Activated naive CD8-positive, alpha-beta T cell treated with anti-CD3 and anti-CD28 coated beads, Interleukin-2, amount 50 U/mL, for 24 hours (primary cell): ENCODE measurements around the gene SIGLEC6.
A peak's percentile ranks its signal among the peaks of the same experiment; 100 is the strongest.

Experiments used
- ATAC-seq: fragments of 150-1000 bp; cut with Tn5 transposase; one replicate; pipeline ENCODE4 v1.10.0; 2021
- DNase-seq: peaks from one replicate; pipeline ENCODE4 v3.0.0; 2021
- H3K27ac Mint-ChIP-seq: one replicate; pipeline ENCODE4 v1.8.0; 2021; ENCODE audit warnings: mild to moderate bottlenecking, mixed read lengths
- H3K27me3 Mint-ChIP-seq: one replicate; pipeline ENCODE4 v1.8.0; 2021; ENCODE audit warnings: mixed read lengths
- H3K36me3 Mint-ChIP-seq: one replicate; pipeline ENCODE4 v1.8.0; 2021; ENCODE audit warnings: low read depth, mixed read lengths
- H3K4me1 Mint-ChIP-seq: one replicate; pipeline ENCODE4 v1.8.0; 2021; ENCODE audit warnings: mixed read lengths
- H3K4me3 Mint-ChIP-seq: one replicate; pipeline ENCODE4 v1.8.0; 2021; ENCODE audit warnings: mild to moderate bottlenecking, moderate library complexity, mixed read lengths
- H3K9me3 Mint-ChIP-seq: one replicate; pipeline ENCODE4 v1.8.0; 2021; ENCODE audit warnings: mixed read lengths

The SIGLEC6 gene

DNA sequence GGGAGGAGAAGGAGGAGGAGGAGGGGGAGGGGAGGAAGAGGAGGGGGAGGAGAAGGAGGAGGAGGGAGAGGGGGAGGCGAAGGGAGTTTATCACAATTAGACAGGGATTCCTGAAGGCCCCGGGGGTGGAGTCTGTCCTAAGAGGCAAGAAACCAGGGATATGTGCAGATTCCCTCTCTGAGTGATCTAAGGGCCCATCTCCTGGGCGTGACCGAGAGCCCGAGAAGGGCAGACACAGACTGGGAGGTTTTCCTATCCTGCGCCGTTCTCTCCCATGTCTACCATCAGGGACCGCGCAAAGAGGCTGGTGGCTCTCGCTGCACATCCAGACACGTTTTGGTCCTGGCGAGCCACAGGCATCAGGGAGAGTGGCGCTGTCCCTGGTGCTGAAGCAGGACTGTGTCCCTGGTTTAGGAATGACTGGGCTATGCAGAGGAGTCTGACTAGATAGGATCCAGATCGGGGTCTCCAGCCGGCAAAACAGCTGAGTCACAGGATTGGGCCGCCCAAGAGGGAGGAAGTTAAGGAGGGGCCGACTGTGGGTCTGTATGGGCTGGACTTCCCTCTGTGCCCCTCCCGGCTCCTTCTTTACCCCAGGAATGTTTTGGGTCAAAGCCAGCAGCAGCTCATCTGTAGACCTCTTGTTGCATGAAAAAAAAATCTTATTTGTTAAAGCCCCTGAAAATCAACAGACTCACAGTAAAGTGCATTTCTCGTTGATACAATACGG is 21.7 kb upstream of the SIGLEC6 start:
- Mint-ChIP-seq H3K27me3 (peaks cover 53% of the 10 kb centered on the region), H3K4me3 (no peak overlapping the region), H3K36me3 (no peaks in the 10 kb centered on the region), H3K27ac (no peak overlapping the region), H3K9me3 (no peaks in the 10 kb centered on the region), H3K4me1 (peaks cover 30% of the 10 kb centered on the region)
- DNase-seq: peak; percentile 63
- no peak for ATAC-seq

DNA sequence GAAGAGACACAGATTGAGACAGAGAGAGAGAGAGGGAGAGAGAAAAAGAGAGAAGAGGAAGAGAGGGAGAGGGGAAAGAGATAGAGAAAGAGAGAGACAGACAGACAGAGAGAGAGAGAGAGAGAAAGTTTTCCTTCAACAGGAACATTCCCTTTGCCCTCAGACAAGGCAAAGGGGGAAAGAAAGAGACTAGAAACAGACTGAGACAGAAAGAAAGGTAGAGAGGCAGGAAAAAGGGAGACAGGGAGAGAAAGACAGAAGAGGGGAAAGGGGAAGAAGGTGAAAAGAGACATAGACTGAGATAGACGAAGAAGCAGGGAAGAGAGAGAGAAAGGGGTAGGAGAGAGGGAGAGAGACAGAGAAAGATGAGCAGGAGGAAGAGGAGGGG is 21.1 kb upstream of the SIGLEC6 start:
- Mint-ChIP-seq H3K27ac (no peak overlapping the region), H3K4me1 (peaks cover 36% of the 10 kb centered on the region), H3K4me3 (no peak overlapping the region), H3K9me3 (no peaks in the 10 kb centered on the region), H3K27me3 (peaks cover 56% of the 10 kb centered on the region), H3K36me3 (no peaks in the 10 kb centered on the region)
- ATAC-seq (no peak), DNase-seq (no peak)

DNA sequence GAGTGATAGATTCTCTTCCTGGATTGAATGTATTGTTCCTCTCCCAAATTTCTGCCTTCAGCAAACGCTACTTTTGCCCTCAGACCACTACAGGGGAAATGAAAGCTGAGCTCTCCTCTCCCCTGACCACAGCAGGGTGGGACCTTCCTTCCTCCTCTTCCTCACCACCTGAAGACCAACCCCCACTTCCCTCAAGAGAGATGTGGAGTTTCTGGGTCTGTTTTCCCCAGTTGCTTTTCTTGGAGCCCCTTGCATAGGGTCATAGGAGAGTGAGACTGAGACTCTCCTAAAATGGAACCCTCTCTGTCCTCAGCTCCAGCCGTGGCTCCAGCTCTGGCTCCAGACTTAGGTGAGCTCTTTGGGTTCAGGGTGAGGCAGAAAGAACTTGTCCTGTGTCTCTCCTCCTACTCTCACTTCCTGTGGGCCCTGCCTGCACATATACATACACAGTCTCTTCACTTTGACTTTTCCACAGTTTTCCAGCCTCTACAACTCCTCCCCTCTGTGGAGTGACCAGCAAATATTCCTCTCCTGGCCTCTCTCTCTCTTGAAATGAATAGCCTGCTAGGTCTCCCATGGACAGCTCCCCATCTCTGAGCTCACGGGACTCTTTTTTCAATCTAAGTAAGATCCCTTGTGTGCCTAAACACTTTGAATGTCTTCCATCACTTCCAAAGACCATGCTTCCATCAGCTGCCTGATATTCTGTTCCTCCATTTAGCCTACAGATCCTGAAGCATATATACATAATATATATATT is 20.4 kb upstream of the SIGLEC6 start:
- ATAC-seq: no peak
- H3K9me3 Mint-ChIP-seq: no peaks in the 10 kb centered on the region
- H3K27ac Mint-ChIP-seq: no peak overlapping the region
- H3K4me3 Mint-ChIP-seq: peak overlapping the region; percentile 32
- no peak for DNase-seq
- H3K27me3 Mint-ChIP-seq: peaks cover 55% of the 10 kb centered on the region
- H3K36me3 Mint-ChIP-seq: no peaks in the 10 kb centered on the region
- peaks cover 43% of the 10 kb centered on the region for H3K4me1 Mint-ChIP-seq

DNA sequence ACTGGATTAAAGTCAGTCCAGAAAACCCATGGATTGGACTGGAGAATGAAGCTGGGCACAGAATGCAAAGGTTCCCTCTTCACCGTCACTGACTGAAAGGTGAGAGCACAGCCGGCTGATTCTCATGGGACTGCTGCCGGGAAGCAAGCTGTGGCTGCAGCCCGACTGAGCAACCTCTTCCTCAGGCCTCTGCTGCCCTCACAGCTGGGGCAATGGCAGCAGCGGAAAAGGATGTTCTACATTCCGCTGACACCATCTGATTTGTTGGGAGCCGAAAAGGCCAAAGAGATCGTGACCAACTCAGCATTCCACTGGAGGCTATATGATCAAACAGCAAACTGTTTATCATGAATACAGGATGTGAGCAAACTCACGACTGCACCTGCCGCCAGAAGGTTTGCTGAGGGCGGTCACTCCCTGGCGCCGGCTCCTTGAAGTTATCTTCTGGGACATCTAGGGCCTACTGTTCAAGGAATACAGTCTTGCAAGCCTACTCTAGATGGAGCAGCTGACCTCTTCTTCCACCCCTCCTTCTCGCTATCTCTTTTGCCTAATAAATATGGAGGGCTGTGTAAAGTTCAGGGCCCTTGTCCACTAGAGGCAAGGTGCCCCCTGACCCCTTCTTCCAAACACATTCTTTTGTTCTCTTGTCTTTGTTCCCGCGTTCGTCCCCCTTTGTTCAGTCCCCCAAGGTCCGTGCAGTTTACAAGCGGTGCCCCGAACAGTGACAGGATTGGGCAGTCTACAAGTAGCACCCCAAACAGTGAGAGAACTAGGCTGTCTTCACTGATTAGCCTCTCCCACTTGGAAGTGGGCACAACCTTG is 19.6 kb upstream of the SIGLEC6 start:
- Mint-ChIP-seq H3K36me3 (no peaks in the 10 kb centered on the region), H3K4me1 (peaks cover 51% of the 10 kb centered on the region), H3K4me3 (peak overlapping the region; percentile 32), H3K27ac (no peak overlapping the region), H3K9me3 (no peaks in the 10 kb centered on the region), H3K27me3 (peaks cover 52% of the 10 kb centered on the region)
- no peak for DNase-seq
- ATAC-seq: no peak

DNA sequence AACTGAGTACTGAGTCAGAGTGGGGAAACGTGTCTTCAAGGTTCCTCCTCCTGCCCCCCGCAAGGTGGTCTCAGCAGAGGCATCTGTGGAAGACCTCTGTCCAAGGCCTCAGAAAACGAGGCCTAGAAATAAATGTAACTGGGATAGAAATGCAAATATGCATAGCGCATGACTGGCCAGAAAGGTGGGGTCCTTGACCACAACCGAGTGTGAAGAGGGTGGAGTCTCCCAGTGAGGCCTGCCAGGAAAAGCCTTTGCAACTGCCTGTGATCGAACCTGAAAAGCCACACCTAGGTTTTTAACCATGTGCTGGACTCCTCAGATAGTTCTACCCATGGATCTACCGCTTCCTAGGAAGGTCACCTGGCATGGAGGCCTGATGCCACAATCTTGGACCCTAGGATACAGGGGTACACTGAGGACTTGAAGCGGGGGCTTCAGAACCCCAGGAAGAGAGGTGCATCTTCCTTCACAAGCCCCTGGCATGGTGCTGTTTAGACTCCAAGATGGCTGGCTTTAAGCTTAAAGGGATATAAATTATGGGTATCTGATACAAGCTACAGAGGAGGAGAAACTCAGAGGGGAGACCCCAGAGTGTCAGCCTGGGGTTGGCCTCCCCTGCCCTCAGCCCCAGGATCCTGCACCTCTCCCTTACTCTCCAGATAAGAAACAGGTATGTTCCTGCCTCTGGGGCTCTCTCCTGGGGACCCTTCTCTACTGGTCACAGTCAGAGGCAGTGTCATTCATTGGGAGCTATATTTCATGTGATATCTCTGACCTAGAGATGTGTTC is 18.3 kb upstream of the SIGLEC6 start:
- ATAC-seq (no peak), DNase-seq (no peak)
- no peak overlapping the region for H3K27ac Mint-ChIP-seq
- no peaks in the 10 kb centered on the region for H3K9me3 Mint-ChIP-seq
- H3K4me3 Mint-ChIP-seq: no peak overlapping the region
- peaks cover 53% of the 10 kb centered on the region for H3K27me3 Mint-ChIP-seq
- H3K36me3 Mint-ChIP-seq: no peaks in the 10 kb centered on the region
- H3K4me1 Mint-ChIP-seq: peaks cover 53% of the 10 kb centered on the region

DNA sequence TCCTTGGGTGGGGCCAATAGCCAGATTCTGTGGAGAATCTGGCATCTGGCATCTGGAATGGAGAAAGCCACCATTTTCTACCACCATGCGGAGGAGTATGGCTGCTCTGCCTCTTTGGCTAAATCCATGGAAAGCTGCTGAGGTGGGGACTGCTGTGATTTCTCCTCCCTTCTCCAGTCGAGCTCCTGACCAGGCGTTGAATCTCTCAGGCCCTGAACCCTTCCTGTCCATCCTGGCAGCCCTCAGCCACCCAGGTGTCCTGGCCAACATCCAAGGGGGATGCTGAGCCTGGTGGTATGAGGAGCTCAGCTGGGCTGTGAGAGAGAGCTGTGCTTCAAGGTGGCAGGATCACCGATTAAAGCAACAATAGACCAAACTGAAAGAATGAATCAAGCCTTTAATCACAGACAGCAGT is 17.4 kb upstream of the SIGLEC6 start:
- no peak overlapping the region for H3K4me3 Mint-ChIP-seq
- no peak overlapping the region for H3K27ac Mint-ChIP-seq

DNA sequence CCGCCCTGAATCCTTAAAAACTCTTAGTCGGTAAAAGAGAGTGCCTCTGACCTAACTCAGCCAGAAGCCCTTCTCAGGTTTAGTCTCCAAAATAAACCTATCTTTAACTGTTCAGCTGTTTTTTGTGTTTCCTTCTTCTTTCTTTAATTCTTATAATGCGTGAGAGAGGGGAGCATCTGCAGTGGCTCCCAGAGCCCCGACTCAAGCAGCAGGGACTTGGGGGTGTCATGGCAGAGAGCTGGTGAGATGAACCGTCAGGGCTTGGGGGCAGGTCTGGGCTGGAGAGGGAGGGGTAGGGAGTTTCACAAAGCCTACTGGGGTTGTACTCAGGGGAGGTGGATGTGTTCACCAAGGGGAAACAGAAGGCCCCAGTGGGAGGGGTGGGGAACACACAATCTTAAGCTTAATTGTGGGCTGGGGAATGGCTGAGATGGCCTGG is 16.8 kb upstream of the SIGLEC6 start:
- DNase-seq (no peak), ATAC-seq (no peak)
- Mint-ChIP-seq H3K4me1 (peaks cover 53% of the 10 kb centered on the region), H3K4me3 (no peak overlapping the region), H3K27me3 (peaks cover 51% of the 10 kb centered on the region), H3K9me3 (no peaks in the 10 kb centered on the region), H3K27ac (no peak overlapping the region), H3K36me3 (no peaks in the 10 kb centered on the region)

More for the DNA sequence above, 17.4 kb upstream of the SIGLEC6 start:
- H3K36me3 Mint-ChIP-seq: no peaks in the 10 kb centered on the region
- peaks cover 53% of the 10 kb centered on the region for H3K4me1 Mint-ChIP-seq
- DNase-seq (no peak), ATAC-seq (no peak)
- no peaks in the 10 kb centered on the region for H3K9me3 Mint-ChIP-seq
- peaks cover 51% of the 10 kb centered on the region for H3K27me3 Mint-ChIP-seq

DNA sequence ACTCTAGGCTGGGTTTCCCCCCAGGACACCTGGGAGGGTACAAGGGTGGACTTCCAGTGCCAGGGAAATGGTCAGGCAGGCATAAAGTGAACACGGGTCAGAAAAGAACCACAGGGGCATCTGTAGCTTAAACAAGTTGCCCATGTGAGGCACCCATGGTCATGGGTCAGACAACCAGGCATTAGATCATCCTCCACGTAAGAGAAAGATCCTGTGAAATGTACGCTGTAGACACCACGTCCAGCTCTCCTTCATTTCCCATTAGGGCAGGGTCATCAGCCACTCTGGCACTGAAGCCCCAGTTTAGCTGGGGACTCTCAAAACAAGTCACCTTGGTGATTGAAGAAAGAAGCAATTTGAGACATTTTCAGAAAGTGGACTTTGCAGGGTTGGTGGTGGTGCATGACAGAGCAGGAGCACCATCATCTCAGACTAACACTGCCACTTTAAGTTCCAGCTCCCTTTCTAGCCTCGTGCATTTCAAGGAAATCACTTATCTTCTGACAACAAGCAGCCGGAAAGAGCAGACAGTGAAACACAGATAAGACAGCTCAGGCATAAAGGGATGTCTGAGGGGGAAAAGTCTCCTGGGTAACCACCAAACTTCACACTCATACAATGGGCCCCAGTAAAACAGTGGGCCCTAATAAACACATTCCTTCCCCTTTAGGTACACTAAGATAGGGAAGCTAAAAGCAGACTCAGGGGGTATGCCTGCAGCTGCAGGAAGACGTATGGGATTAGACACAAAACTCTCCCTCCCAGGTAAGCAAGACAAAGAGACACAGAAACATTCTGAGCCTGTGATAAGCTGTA is 16.1 kb upstream of the SIGLEC6 start:
- Mint-ChIP-seq H3K27me3 (peaks cover 48% of the 10 kb centered on the region), H3K9me3 (no peaks in the 10 kb centered on the region), H3K4me3 (no peak overlapping the region), H3K4me1 (peaks cover 52% of the 10 kb centered on the region), H3K36me3 (no peaks in the 10 kb centered on the region), H3K27ac (no peak overlapping the region)
- ATAC-seq (no peak), DNase-seq (no peak)

DNA sequence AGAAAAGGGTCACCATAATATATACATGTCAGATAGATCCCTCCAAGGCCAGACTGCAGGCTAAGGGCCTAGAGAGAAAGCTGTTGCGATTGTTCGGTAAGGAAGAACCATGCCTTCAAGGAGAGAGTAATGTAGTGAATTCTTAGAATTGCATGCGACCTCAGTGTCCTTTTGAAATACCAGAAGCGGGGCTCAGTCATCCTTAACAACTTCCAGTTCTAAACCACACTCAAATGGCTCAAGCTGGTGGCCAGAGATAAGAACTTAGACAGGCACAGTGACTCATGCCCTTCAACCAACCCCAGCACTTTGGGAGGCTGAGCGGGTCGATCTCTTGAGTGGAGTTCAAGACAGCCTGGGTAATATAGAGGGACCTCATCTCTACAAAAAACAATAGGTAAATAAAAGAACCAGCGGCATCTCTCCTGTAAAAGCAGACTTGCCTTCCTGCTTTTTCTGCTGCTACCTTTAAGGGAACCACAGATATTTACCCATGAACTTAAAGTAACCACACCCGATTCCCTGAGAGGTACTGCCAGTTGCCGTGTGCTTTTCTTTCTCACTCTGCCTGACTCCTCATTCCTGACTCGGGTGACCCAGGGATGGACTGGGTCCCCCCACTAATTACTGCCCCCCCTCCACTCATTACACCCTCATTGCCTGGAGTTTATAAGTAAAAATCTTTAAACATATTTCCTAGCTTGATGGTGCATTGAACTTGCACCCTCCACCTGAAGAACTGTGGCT is 15.4 kb upstream of the SIGLEC6 start:
- Mint-ChIP-seq H3K4me3 (no peak overlapping the region), H3K27ac (no peak overlapping the region), H3K27me3 (peaks cover 47% of the 10 kb centered on the region), H3K36me3 (no peaks in the 10 kb centered on the region), H3K9me3 (no peaks in the 10 kb centered on the region), H3K4me1 (peaks cover 46% of the 10 kb centered on the region)
- DNase-seq: no peak
- peak; percentile 90 for ATAC-seq

DNA sequence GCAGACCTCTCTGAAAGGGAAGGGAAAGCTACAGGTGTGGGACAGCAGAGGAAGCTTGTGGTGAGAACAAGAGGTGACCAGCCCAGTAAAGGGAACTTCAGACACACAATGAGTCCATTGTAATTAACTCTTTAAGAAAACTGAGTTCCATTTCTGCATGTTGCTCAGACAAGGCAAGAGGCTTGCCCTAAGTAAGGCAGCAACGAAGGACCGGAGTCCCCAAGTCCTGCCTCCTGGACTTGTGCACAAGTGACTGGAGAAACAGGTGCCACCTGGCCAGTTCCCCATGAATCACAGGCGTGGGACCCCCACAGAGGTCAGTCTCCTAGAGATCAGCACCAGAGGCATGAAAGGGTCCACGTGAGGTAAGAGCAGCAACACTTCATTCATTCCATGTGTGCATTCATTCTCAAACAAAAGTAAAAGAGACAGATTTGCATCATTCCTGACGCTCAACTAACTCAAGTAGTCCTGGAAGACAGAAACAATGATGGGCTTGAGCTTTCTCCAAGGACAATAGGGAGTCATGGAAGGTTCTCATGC is 14.7 kb upstream of the SIGLEC6 start:
- DNase-seq (no peak), ATAC-seq (no peak)
- Mint-ChIP-seq H3K4me3 (no peak overlapping the region), H3K27me3 (peaks cover 47% of the 10 kb centered on the region), H3K4me1 (peaks cover 40% of the 10 kb centered on the region), H3K9me3 (no peaks in the 10 kb centered on the region), H3K36me3 (no peaks in the 10 kb centered on the region), H3K27ac (no peak overlapping the region)

DNA sequence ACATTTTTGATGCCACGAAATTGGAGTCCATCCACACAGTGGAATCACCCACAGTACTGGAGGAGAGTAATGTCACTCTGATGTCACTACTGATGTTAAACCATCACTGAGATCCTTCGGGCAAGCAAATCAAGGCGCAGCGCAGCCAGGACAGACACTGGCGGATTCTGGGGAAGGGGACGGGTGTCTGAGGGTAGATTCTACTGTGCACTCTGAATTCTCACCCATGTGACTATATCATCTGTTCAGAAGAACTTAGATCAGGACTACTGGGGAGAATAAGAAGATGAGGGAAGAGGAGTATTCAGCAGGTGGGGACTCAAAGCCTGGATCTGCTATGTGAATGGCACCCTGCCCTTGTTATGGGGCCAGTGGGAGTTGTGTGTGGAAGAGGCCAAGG is 12.6 kb upstream of the SIGLEC6 start:
- Mint-ChIP-seq H3K9me3 (no peaks in the 10 kb centered on the region), H3K36me3 (no peaks in the 10 kb centered on the region), H3K27ac (no peak overlapping the region), H3K4me3 (no peak overlapping the region), H3K4me1 (peaks cover 28% of the 10 kb centered on the region), H3K27me3 (peaks cover 44% of the 10 kb centered on the region)
- DNase-seq (no peak), ATAC-seq (no peak)

DNA sequence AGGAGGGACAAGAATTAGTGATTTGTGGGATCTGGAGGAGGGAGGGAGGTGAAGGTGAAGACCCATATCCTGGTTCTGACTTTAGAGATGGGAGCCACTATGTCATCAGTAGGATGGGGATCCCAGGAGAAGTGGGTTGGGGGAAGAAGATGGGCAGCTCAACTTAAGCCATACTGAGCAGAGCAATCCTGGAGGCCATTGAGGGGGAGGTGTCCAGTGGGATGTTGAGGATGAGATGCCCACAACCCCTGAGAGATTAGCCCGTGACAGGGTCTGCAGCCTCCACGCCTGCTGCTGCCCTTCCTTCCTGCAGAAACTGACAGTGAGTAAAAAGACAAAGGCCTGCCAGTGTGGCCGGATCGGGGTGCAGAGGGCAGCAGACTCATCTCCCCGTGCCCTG is 11.2 kb upstream of the SIGLEC6 start:
- peaks cover 18% of the 10 kb centered on the region for H3K4me1 Mint-ChIP-seq
- DNase-seq: no peak
- H3K27ac Mint-ChIP-seq: no peak overlapping the region
- no peak overlapping the region for H3K4me3 Mint-ChIP-seq
- no peaks in the 10 kb centered on the region for H3K9me3 Mint-ChIP-seq
- no peaks in the 10 kb centered on the region for H3K36me3 Mint-ChIP-seq
- H3K27me3 Mint-ChIP-seq: peaks cover 46% of the 10 kb centered on the region
- ATAC-seq: no peak
